Dendritic cell treated with granulocyte-macrophage colony-stimulating factor and Interleukin-4, amounts not matched to agents 40 ng/mL and 50 ng/mL, for 4 days (primary cell): ENCODE results near the gene SUPT20HL2.

Experiments
- H3K27ac Mint-ChIP-seq: one replicate; pipeline ENCODE4 v1.8.0; 2022; ENCODE audit warnings: mild to moderate bottlenecking, mixed read lengths
- H3K27me3 Mint-ChIP-seq: one replicate; pipeline ENCODE4 v1.8.0; 2022; ENCODE audit warnings: mild to moderate bottlenecking, mixed read lengths
- H3K36me3 Mint-ChIP-seq: one replicate; pipeline ENCODE4 v1.8.0; 2022; ENCODE audit warnings: low read depth, mixed read lengths
- H3K4me1 Mint-ChIP-seq: one replicate; pipeline ENCODE4 v1.8.0; 2022; ENCODE audit warnings: low read depth, mixed read lengths
- H3K4me3 Mint-ChIP-seq: one replicate; pipeline ENCODE4 v1.8.0; 2022; ENCODE audit warnings: mild to moderate bottlenecking, moderate library complexity, mixed read lengths
- H3K9me3 Mint-ChIP-seq: one replicate; pipeline ENCODE4 v1.8.0; 2022; ENCODE audit warnings: mixed read lengths
- intact Hi-C: fragments of 100-400 bp; cut with micrococcal nuclease; formaldehyde crosslinking; loops from one replicate; pipeline ENCODE4 v1.15.0; 2022

SUPT20HL2 gene

DNA sequence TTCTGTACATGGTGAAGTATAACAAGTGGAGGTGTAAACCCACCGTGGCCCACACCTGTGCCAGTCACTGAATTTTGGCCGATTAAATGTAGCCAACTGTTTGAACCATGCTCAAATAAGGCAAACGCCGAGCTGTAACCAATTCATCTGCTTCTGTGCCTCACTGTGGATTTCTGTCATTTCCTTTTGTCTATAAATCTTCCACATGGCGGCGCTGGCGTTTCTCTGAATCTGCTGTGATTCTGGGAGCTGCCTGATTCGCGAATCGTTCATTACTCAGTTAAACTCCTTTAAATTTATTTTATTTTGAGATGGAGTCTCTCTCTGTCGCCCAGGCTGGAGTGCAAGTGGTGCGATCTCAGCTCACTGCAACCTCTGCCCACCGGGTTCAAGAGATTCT, 19.2 kb downstream of the SUPT20HL2 start:
- no peaks in the 10 kb centered on the region for H3K4me1 Mint-ChIP-seq
- no peak overlapping the region for H3K27ac Mint-ChIP-seq
- intact Hi-C loops = no loop called here
- H3K27me3 Mint-ChIP-seq = no peaks in the 10 kb centered on the region
- no peaks in the 10 kb centered on the region for H3K36me3 Mint-ChIP-seq
- no peak overlapping the region for H3K4me3 Mint-ChIP-seq
- no peaks in the 10 kb centered on the region for H3K9me3 Mint-ChIP-seq

DNA sequence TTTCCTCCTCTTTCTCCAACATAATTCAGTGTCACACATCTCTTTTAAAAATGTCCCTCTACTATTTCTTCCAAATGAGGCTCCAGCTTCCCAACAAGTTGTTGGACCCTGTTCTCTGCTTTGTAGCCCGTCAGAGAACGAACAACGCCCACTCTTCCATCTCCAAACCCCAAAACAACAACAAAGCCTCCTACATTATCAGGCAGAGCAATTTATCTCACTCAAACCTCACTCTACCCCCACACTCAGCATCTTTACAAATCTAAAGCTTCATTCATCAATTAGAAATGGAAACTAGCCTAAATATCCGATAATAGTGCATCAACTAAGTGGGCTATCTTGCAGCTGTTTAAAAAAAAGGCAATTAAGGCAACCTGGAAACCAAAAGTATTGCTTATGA, 20.5 kb downstream of the SUPT20HL2 start:
- H3K36me3 Mint-ChIP-seq = no peaks in the 10 kb centered on the region
- no peak overlapping the region for H3K27ac Mint-ChIP-seq
- no peaks in the 10 kb centered on the region for H3K4me1 Mint-ChIP-seq
- intact Hi-C loops = no loop called here
- no peaks in the 10 kb centered on the region for H3K9me3 Mint-ChIP-seq
- peaks cover under 1% of the 10 kb centered on the region for H3K27me3 Mint-ChIP-seq
- no peak overlapping the region for H3K4me3 Mint-ChIP-seq

DNA sequence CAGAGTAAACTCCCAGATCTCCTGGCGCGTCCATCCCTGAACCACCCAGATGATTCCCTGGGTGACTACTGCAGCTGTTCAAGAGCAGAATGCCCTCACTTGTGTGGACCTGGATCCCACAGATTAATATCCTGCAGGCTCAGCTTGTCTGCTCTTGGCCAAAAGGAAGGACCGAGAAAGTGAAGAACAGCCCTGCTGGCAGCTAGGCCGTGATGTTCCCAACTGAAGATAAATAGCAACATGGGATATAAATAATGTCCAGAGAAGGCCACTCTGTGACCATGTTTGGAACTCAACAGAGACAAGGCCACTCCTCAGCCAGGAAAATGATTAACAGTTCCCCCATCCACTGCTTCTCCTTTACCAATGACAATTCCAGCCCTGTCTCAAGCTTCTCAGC, 21.5 kb downstream of the SUPT20HL2 start:
- H3K36me3 Mint-ChIP-seq = no peaks in the 10 kb centered on the region
- no peak overlapping the region for H3K27ac Mint-ChIP-seq
- intact Hi-C loops = no loop called here
- no peak overlapping the region for H3K4me3 Mint-ChIP-seq
- H3K4me1 Mint-ChIP-seq = no peaks in the 10 kb centered on the region
- H3K9me3 Mint-ChIP-seq = no peaks in the 10 kb centered on the region
- peaks cover 2% of the 10 kb centered on the region for H3K27me3 Mint-ChIP-seq

DNA sequence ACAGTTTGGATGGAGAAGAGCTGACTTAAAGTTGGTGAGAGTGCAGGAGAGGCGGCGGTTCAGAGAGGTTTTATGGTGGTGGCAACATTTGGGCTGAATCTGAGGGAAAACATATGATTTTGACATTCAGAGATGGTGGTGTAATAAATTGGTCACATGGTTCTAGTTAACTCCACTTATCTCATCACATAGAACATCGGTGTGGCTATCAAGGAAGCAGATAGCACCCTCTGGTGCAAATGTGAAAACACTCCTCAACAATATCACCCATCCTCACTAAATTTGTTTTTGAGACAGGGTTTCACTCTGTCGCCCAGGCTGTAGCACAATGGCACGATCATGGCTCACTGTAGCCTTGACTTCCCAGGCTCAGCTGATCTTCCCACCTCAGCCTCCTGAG, 28.8 kb downstream of the SUPT20HL2 start:
- Mint-ChIP-seq H3K27me3 (peaks cover 2% of the 10 kb centered on the region), H3K4me1 (no peaks in the 10 kb centered on the region), H3K4me3 (no peak overlapping the region), H3K9me3 (no peaks in the 10 kb centered on the region), H3K36me3 (no peaks in the 10 kb centered on the region), H3K27ac (no peak overlapping the region)
- intact Hi-C loops = no loop called here

DNA sequence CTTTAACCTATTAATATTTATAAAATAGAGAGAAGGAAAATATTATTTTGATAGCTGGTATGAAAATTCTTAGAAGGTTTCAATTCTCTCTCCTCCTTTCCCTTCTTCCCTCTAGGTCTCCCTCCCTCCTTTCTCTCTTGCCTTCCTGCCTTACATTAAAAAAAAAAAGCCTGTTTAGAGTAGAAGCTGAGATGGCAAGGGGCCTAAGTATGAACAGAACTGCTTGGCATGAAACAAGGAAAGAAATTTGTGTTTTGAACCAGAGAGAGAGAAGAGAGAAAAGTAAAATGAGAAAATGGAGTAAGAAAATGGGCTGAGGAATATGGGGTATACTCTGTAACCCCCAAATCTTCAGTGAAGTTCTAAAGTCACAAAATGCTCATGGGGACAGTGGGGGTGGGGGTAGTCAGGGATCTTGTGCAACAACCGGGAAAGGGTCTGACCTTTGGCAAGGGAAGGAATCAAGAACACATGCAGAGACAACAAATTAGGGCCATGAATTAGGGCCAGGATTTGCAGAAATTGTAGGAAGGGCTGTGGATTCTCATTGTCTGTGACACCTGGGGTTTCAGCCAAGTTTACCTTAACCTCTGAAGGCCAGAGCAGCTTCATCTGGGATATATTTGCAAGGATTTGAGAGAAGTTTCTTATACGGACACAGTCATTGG, 30.6 kb downstream of the SUPT20HL2 start:
- Mint-ChIP-seq H3K4me1 (no peaks in the 10 kb centered on the region), H3K36me3 (no peaks in the 10 kb centered on the region), H3K4me3 (no peak overlapping the region), H3K9me3 (no peaks in the 10 kb centered on the region), H3K27me3 (peaks cover under 1% of the 10 kb centered on the region), H3K27ac (no peak overlapping the region)
- intact Hi-C loops = no loop called here

DNA sequence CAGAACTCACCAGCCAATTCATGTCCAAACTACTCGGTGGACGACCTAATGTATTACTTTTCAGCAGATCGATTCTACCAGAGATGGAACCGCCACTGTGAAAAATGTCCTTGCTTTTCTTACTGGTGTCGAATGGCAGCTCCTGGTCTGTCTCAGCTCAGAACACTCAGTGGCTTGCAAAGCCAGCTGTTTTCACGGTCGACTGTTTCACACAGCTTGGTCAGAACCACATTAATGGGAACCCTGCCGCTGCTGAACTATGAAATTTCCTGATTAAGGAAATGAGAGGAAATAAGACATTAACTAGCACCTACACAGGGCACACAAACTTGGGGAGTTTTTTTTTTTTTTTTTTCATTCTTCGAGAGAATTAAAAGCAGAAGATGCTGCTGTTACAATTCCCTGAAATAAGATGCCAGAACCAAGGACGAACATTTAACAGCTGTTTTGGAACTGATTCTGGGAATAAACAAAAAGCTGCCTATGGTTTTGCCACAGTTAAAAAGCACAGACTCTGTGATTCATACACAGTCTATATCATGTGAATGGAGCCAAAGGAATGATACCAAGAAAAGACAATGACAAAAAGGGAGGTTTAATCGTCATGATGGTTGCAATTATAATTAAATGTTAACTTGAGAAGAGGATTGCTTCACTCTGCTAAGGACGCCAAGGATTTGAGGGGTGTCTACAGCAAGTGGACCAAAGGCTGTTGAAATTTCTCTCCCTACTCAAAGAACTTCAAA, 31.3 kb downstream of the SUPT20HL2 start:
- Mint-ChIP-seq H3K27ac (no peak overlapping the region), H3K27me3 (no peaks in the 10 kb centered on the region), H3K4me3 (no peak overlapping the region), H3K9me3 (no peaks in the 10 kb centered on the region), H3K4me1 (no peaks in the 10 kb centered on the region), H3K36me3 (no peaks in the 10 kb centered on the region)
- intact Hi-C loops = no loop called here

DNA sequence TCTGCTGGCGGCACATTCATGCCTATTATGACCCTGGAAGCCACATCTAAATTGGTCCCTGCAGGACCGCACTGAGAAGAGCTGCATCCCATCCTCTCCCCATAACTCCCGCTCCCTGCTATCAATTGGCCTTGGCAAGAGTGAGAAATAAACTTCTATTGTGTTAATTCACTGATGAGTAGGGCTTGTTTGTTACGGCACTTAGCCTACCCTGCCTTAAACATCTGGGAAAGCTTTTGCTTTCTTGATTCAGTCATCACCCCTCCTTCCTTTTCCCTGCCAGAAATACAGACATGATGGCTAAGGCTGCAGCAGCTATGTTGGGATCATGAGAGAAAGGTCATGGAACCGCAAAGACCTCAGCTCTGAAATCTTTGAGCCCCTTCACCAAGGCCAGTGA, 36.5 kb downstream of the SUPT20HL2 start:
- no peak overlapping the region for H3K27ac Mint-ChIP-seq
- no peaks in the 10 kb centered on the region for H3K27me3 Mint-ChIP-seq
- intact Hi-C loops = no loop called here
- no peaks in the 10 kb centered on the region for H3K9me3 Mint-ChIP-seq
- peaks cover 6% of the 10 kb centered on the region for H3K4me1 Mint-ChIP-seq
- H3K4me3 Mint-ChIP-seq = no peak overlapping the region
- H3K36me3 Mint-ChIP-seq = no peaks in the 10 kb centered on the region

DNA sequence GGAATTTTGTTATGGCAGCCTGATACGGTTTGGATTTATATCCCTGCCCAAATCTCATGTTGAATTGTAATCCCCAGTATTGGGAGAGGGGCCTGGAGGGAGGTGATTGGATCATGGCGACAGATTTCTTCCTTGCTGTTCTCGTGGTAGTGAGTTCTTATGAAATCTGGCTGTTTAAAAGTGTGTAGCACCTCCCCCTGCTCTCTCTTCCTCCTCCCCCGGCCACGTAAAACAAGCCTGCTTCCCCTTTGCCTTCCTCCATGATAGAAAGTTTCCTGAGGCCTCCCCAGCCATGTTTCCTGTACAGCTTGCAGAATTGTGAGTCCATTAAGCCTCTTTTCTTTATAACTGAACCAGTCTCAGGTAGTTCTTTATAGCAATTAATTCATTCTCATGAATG, 37.9 kb downstream of the SUPT20HL2 start:
- intact Hi-C loops = no loop called here
- no peaks in the 10 kb centered on the region for H3K27me3 Mint-ChIP-seq
- H3K4me3 Mint-ChIP-seq = no peak overlapping the region
- no peaks in the 10 kb centered on the region for H3K36me3 Mint-ChIP-seq
- H3K9me3 Mint-ChIP-seq = peaks cover 7% of the 10 kb centered on the region
- H3K4me1 Mint-ChIP-seq = peaks cover 6% of the 10 kb centered on the region
- H3K27ac Mint-ChIP-seq = no peak overlapping the region

DNA sequence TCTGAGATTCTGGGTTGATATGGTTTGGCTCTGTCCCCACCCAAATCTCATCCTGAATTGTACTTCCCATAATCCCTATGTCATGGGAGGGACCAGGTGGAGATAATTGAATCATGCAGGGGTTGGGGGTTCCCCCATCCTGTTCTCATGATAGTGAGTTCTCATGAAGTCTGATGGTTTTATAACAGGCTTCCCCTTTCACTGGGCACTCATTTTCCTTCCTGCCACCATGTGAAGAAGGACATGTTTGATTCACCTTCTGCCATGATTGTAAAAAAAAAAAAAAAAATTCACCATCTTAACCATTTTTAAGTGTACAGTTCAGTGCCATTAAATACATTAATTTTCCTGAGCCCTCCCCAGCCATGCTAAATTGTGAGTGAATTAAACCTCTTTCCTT, 42.6 kb downstream of the SUPT20HL2 start:
- H3K36me3 Mint-ChIP-seq = no peaks in the 10 kb centered on the region
- intact Hi-C loops = no loop called here
- no peak overlapping the region for H3K27ac Mint-ChIP-seq
- peaks cover 6% of the 10 kb centered on the region for H3K4me1 Mint-ChIP-seq
- H3K9me3 Mint-ChIP-seq = peaks cover 10% of the 10 kb centered on the region
- H3K27me3 Mint-ChIP-seq = no peaks in the 10 kb centered on the region
- H3K4me3 Mint-ChIP-seq = no peak overlapping the region

DNA sequence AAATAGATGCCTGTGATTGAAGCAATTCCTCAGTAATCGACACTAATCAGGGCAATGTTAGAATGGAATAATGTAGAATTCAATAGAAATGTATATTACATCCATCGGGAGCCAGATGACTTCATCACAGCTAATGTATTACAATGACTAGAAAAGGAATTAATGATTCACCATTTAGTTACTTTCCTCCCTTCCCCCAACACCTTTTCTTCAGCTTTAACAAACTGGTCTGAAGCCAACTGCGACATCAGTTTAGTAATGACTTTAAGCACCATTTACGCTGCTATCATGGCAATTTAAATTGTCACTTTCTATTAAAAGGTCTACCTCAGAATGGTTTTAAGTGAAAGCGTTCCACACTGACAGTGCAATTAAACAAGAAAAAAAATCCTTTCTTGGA, 45.1 kb downstream of the SUPT20HL2 start:
- Mint-ChIP-seq H3K9me3 (peaks cover 10% of the 10 kb centered on the region), H3K4me3 (no peak overlapping the region), H3K27ac (no peak overlapping the region), H3K36me3 (no peaks in the 10 kb centered on the region), H3K4me1 (peaks cover 6% of the 10 kb centered on the region), H3K27me3 (no peaks in the 10 kb centered on the region)
- intact Hi-C loops = loop anchor here (10.0 kb wide), 1 partner anchor 106 kb away; no protein-coding TSS in a partner anchor

DNA sequence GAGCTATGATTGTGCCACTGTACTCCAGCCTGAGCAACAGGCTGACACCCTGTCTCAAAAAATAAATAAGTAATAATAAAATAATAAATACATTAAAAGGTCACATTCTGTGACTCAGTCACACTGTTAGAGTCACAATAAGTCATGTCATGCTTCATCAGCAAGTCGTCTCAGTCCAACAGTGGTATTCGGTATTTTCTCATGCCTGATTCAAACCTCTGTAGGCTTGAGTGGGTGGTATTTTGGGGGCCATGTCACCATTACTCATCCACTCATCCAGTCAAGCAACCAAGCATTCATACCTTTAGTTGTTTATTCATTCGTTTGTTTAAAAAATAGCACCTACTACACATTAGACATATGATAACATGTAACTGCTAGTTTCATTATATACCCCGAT, 46.9 kb downstream of the SUPT20HL2 start:
- H3K36me3 Mint-ChIP-seq = no peaks in the 10 kb centered on the region
- peaks cover 10% of the 10 kb centered on the region for H3K9me3 Mint-ChIP-seq
- H3K4me1 Mint-ChIP-seq = peaks cover 6% of the 10 kb centered on the region
- H3K27me3 Mint-ChIP-seq = peaks cover 4% of the 10 kb centered on the region
- H3K4me3 Mint-ChIP-seq = no peak overlapping the region
- H3K27ac Mint-ChIP-seq = no peak overlapping the region
- intact Hi-C loops = loop anchor here (10.0 kb wide), 1 partner anchor 108 kb away; no protein-coding TSS in a partner anchor

DNA sequence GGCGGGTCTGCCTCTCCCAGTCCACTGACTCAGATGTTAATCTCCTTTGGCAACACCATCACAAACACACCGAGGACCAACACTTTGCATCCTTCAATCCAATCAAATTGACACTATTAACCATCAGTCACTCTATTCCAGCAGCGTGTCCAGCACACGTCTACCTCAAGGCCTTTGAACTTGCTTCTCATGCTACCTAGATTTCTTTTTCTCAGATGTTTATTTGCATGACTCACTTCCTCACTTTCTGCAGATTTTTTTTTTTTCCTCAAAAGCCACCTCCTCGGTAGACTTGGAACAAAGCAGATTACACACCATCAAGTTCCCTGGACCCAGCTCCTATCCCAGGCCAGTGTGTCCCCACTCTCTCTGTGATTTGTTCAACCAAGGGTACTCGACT, 49.5 kb downstream of the SUPT20HL2 start:
- intact Hi-C loops = loop anchor here (10.0 kb wide), 1 partner anchor 110 kb away; no protein-coding TSS in a partner anchor
- Mint-ChIP-seq H3K36me3 (no peaks in the 10 kb centered on the region), H3K4me3 (no peak overlapping the region), H3K9me3 (no peaks in the 10 kb centered on the region), H3K4me1 (peaks cover 16% of the 10 kb centered on the region), H3K27me3 (peaks cover 4% of the 10 kb centered on the region), H3K27ac (peak overlapping the region; percentile 62)

DNA sequence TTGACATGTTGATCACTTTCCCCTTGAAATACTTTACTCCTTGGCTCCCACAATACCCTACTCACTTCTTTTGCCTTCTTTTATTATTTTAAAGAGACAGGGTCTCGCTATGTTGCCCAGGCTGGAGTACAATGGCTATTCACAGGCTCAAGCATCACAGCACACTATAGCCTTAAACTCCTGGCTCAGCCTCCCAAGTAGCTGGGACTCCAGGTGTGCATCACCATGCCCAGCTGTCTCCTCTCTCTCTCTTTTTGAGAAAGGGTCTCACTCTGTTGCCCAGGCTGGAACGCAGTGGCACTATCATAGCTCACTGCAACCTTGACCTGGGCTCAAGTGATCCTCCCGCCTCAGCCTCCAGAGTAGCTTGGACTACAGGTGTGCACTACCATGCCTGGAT, 51.6 kb downstream of the SUPT20HL2 start:
- Mint-ChIP-seq H3K4me1 (peaks cover 16% of the 10 kb centered on the region), H3K4me3 (no peak overlapping the region), H3K36me3 (no peaks in the 10 kb centered on the region), H3K9me3 (no peaks in the 10 kb centered on the region), H3K27me3 (peaks cover 4% of the 10 kb centered on the region), H3K27ac (peak overlapping the region; percentile 39)
- intact Hi-C loops = loop anchor here (10.0 kb wide), 1 partner anchor 112 kb away; no protein-coding TSS in a partner anchor
